ENCODE results near the gene CDH26.

DNA sequence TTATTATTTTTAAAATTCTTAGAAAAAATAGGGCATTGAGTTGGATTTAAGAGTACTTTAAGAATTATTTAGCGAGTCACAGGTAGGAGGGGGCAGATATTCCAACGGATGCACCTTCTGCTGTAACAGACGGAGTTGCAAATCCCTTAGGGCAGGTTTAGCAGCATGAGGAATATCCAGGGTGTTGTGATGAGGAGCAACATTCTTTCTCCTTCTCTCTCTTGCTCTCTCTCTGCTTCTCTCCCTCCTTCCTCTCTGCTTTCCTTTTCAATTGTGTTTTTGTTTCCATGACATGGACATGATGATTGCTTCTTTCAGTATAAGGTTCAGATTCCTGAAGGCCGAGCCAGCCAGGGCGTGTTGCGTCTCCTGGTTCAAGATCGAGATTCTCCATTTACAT is 28.9 kb downstream of the CDH26 start:
- no peak for TF ChIP-seq CTCF (IDR thresholded peaks at IDR 0.05)
- no peak for TF ChIP-seq POLR2A (IDR thresholded peaks at IDR 0.05)

Measured in body of pancreas (tissue), 4 donors.